GM19328 (cell line): ENCODE results near the gene HCRTR2.
"Not testable (repeated sequence)": the region's sequence is repeated elsewhere in the genome, so short reads cannot be mapped to it uniquely, and the experiment has no call there.

ENCODE experiments used
- ATAC-seq: cut with Tn5 transposase; IDR thresholded peaks from one replicate; pipeline ENCODE4 v1.9.1; 2021; ENCODE audit warnings: mild to moderate bottlenecking, moderate library complexity; ENCODE audit not compliant: unreplicated experiment

HCRTR2 gene

DNA sequence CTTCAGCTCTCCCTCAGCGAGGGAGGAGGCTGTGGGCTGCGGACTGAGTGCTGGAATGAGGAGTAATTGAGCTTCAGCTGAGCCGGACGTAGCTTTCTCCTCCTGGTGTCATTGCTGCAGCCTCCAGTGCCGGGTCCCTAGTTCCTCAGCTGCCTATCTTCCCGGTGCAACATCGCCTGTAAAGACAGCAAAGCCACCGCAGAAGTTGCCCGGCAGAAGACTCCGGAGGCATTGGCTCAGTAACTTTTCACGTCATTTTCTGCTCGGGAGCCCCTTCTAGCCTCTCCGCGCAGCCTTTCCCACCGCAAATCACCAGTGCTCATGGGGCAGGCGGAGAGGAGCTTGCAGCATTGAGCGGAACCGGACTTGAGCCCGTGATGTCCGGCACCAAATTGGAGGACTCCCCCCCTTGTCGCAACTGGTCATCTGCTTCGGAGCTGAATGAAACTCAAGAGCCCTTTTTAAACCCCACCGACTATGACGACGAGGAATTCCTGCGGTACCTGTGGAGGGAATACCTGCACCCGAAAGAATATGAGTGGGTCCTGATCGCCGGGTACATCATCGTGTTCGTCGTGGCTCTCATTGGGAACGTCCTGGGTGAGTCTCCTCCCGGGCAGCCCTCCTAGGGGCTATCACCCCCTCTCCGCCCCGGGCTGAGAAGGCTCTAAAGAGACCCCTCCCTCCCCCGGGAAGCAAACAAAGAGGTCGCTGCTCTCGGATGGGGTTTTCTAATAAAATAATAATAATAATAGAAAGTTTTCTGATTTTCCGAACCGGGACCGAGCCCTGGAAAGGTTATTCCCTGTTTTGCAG lies at the start of gene HCRTR2:
TSS of gene HCRTR2 (plus strand) at position 305 of the 816 bp plus-strand sequence. CDS start at position 378, 73 bp downstream.
- no peak for ATAC-seq

DNA sequence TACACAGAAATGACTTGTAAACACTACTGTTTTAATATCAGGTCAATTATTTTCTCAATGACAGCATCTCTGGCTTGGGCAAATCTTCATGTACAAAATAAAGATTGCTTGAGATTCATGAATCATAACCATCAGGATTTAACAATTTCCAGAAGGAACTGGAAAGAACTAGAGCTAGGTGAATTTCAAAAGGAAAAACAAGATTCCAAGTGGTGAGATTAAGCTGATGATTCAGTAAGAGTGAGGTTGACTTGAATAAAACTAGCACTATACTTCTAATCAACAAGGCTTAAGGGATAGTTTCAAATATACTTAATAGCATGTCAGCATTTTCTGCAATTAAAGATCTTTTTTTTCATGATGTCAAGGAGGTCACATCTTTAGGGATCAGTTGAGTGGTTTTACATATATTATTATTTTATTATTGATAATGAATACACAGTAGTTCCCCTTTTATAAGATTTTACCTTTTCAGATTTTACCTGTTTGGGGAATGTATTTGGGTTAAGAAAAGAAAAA lies 43.5 kb upstream of the HCRTR2 start:
- no peak for ATAC-seq

DNA sequence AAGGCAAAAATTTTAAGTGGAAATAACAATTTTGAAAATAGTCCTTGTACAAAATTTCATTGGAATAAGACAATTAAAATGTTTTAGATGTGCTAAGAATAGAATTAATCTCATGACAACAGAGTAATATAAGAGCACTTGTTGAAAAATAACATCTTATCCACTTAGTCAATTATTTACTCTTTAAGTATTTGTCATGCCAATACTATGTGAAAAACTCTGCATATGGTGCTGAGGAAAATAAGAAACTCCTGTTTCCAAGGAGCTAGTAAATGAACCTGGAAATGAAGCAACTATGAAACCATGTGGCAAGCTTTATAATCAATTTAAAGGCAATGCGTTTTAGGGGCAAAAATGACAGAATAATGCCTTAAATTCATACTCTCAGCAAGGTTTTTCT lies 42.7 kb upstream of the HCRTR2 start:
- no peak for ATAC-seq

DNA sequence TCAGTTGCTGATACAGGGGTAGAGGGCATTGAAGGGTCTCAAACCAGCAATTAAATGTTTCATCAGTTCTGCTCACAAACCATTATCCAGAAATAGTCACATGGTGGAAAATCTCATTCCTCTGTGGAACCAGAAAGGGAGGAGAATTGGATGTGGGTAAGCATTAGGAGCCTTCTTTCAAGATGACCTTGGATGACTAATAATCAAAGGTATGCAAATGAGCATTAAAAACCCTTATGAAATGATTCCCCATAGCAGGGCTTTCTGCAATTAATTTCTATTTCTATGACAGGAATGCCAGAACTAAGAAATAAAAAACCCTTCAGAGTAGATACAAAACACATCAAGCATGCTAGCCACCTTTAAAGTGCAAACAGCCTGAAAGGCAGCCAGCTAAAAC lies 37.4 kb upstream of the HCRTR2 start:
- no peak for ATAC-seq

DNA sequence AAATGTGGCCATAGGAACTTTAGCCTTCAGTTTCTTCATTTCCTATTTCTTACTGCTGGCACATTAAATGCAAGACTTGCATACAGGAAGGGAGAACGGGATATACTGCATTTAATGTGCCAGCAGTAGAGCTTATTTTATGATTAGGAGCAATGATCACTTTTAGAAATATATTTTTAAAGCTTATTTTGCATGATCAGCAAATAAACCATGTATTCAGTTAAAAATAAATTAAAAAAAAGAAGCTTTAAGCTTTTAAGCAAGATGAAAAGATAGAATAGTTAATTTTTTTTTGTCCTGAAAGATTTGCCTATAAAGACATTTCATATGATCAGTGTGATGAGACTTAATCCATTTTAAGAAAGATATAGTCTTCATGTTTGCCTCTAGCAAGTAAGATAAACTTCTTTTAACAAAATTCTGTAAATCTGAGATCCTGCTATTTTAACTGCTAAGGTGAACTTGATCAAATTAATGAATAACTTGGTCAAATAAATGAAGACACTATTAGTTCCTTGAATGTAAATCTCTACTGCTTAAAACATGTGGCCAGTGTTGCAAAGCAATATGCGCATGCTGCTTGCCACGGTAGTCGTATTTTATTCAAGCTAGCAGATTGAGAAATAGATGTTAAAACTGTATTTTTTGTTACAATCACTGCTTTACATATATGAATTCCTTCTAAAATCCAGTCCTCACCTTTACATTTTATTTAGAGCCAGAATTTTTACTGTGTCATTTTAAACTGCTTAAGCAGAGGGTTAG lies 36.2 kb upstream of the HCRTR2 start:
- no peak for ATAC-seq

DNA sequence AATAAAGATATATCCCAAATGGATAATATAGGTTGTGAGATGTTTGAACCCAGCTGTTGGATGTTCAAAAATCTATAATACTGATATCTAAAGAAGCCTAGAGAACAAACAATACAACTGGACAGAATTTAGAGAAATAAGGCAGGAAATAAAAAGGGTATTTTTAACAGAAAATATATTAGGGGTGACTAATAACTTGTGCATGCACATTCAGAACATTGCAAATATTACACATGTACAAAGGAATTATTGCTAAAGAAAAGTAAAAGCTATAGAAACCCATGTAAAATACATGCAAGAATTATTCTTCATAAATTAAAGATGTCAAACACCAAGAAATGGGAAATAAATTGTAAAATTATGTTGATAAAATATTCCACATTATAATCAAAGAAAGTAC lies 32.7 kb upstream of the HCRTR2 start:
- no peak for ATAC-seq

DNA sequence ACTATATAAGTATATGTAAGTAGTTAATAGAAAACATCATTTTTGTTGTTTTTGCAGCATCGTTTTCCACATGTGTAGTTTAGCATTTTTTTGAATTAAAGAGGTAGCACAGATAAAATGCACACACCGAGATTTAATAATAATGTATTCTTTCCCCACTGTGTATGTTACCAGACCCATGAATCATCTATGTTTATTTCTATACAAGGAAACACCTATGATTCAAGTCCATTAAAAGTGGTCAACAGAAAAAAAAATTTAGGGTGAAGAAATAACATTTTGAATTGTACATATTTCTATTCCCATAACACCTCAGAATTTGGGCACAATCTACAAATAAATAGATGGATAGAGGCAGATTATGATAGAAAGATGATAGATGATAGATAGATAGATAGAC lies 31.7 kb upstream of the HCRTR2 start:
- no peak for ATAC-seq

DNA sequence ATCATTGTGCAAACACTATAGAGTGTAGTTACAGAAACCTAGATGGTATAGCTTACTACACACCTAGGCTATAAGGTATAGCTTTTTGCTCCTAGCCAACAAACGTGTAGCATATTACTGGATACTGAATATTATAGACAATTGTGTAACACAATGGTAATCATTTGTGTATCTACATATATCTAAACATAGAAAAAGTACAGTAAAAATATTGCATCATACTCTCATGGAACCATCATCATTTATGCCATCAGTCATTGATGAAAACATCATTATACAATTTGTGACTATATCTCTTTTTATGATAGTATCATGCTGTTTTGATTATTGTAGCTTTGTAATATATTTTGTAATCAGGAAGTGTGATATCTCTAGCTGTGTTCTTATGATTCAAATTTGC lies 21.0 kb upstream of the HCRTR2 start:
- no peak for ATAC-seq

GRCh38 chr6:55158784-55159183 lies 15.5 kb upstream of the HCRTR2 start:
- not testable (repeated sequence) for ATAC-seq

- ATAC-seq, result no peak
These were observed 6.5 kb upstream of the HCRTR2 start for GRCh38 chr6:55167860-55168259.

DNA sequence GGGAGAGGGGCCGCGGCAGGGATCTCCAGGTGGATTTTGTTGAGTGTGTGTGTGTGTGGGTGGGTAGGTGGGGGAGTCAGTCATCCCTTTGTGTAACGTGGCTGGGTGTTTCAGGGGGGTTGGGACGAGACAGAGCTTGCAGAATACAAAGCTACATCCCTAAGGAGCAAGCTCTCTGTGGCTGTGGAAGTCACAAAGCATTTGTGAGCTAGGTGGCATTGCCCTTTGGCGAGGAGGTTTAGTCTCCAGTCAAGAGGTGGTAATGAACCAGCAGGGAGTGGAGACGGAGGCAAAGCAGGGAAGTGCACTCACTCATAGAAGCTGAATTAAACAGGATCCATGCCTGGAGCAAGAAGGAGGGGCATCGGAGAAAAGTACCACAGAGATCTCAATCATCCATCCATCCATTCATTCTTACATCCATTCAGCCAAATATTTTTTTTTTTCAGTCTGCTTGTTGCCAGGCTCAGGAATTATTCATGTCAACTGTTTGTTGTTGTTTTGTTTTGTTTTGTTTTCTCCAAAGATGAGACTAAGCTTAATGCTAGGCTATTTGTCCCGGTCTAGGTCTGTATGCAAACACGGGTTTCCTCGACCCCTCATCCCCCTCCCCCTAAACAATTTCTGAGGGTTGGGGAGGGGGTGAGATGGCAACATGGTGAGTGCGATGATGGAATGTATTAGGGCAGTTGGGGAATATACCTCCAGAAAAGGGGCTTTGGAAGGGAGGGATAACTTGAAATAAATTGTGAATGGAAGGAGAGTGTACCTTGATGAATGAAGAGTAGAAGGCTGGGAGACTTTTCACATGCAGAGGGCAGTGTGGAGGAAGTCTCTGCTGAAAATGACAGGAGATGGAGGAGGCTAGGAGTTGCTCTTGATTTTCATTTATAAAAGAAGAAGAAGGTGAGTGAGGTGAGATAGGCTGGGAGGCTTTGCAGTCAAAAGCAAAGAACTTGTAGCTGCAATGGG lies 1.0 kb downstream of the HCRTR2 start:
- no peak for ATAC-seq

DNA sequence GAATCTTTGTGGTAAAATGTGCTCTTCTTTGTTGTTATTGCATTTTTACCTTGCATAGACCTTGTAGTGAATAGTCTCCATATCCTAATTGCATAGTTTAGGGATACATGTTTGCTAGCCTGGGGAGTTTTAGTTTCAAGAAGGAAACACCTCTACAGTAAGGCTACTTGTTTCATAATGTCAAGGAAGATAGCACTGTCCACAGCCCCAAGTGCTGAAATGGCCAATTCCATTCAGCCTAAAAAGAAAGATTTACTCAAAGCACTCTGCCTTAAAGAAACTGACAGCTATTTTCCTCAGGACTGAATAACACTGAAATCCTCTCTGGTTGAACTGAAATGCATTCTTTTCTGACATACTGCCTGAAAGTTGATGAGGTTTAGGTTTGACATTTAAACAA lies 2.6 kb downstream of the HCRTR2 start:
- no peak for ATAC-seq

- no peak for ATAC-seq
These were observed 5.9 kb downstream of the HCRTR2 start for GRCh38 chr6:55180258-55180657.

- no peak for ATAC-seq
These were observed 7.8 kb downstream of the HCRTR2 start for GRCh38 chr6:55182016-55182650.

DNA sequence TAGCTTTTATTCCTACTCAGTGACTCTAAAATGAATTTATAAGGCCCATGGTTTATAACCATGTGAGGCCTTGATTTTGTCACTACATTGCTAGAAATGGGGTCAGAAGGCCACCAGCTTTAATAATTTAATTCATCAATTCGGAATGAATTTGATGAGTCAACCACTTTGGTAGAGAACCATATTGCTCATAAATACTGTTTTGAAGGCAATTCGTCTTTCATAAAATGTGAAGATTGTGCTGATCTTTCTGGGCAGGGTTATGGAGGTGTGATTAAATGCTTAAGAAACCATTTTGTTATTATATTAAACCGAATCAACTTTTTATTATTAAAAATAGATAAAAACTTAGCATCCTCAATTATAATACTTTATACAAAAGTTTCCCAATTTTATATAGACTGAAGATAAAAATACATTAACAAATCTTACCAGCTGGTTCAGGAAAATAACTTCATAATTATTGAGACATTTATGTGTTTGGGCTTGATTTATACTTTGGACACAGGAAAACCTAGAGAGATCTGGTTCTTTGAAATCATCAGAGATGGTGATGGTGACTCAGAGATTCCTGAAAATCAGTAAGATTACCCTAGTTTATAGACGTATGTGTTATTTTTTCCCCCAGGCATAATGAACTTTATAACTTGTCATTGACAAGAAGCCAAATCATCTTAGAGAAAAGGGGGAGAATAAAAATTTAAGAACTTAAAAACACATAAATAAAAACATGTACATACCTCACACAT lies 10.6 kb downstream of the HCRTR2 start:
- no peak for ATAC-seq

GRCh38 chr6:55198715-55199114 lies 24.4 kb downstream of the HCRTR2 start:
- ATAC-seq, result no peak

- no peak for ATAC-seq
These were observed 24.9 kb downstream of the HCRTR2 start for GRCh38 chr6:55199239-55199638.

DNA sequence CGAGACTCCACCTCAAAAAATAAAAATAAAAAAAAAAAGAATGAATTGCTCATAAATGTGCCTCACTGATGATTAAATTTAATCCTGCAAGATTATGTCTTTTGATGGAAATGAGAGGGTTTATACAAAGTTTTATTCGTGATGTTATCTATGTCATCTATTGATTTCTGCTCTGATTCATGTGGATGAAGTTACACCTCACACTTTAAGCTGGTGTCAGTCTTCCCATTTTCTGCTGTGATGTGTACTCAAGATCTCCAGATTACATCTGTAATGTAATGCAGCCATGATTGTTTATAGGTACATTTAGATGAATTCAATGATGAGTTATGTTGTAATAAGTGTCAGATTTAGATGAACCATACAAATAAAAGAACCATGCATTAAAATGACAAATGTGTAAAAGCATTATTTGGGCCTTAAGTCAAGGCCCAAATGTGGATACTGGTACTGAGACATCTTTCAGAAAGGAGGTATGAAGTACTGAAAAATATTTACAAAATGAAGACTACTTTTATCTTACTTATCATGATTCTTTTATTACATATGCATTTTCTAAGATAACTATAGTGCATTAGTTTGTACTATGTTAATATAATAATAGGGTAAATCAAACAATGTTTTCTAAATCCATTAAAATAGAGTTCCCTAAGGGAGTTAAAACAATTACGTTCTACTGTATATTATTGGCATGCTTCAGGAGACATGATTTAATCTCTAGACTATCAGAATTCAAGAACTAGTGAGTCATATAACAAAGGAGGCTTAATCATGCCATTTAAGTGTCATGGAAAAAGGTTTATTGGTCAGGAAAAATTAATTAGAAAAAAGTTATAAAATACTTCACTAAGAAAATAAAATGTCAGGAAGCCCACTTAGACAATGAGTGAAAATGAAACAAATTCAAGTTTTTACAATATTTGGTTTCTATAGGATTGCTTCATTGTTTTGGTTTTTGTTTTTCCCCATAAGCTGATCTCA lies 34.5 kb downstream of the HCRTR2 start:
- no peak for ATAC-seq
